Bone marrow (tissue), 2 donors: ENCODE data around the gene TSHZ3.

ENCODE experiments used
- DNase-seq, 2 donors: peaks; one replicate each; lab custom pipeline; 2025; lab: John Stamatoyannopoulos, UW

The TSHZ3 gene

DNA sequence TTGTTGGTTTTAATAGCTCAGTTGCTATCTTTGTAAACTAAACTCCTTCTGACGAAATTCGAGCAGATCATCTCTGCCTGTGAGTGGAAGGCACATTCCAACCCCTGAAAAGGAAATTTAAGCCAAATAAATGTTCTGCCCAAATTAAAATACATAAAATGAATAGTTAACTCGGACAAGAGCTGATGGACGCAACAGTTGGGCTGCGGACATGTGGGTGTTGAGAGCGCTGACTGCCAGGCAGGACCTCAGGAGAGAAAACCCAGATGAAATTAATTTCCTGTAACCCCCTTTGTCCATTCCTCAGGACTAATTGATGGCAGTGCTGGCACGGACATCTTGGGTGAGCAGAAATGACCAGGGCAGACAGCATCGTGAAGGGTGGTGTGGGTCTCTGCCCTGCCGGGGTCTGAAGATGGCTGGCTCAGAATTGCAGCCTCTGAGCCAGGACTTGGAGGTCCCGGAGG is 86.5 kb downstream of the TSHZ3 start:
- DNase-seq = no peak

DNA sequence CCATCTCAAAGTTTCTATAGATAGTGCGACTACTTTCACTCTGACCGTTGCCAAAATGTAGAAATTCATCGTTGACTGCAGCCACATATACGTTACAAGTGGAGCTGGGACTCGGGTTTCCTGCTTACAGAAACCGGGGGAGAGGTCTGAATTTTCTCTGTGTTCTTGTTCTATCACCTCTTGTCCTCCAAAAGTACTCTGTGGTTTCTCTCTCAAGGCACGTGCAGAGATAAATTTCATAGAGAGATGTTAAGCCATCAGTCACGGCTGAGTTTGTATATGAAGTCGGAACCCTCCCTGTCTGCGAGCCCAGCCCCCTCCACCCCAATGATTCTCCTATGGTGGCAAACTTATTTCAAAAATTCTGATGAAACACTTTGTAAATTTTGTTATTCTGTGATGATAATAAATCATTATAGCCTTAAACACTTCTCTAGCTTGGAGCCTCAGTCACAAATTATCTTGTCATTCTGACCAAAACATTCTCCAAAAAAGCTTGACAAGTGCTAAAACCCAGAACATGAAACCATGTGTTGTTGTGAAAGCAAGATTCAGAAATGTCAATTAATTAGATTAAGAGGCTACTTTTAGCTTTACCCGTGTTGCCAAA is 87.5 kb downstream of the TSHZ3 start:
- DNase-seq = no peak

DNA sequence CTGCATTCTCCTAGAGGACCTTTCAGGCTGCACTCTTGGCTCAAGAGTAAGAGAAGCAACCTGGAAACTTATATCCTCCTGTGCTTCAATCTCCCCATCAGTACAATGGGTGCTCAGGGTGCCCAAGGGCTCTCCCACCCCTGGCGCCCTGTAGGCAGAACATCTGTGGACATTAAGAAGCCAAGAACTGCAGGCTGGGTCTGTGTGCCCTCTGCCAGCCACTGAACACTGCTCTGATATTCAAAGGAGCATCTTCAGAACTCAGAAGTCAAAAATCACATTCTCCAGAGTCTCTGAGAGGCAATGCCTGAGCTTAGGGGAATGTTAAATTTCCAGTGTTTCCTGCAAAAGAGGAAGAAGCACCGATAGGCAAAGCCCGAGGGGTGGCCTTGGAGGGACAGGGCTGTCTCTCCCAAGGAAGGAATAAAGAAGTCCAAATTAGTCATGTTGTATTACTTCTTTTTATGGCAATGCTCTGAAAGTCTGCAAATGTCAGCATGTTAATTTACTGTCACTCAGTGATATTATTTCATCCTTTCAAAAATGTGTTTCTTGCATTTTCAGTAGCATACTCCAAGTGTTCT is 88.1 kb downstream of the TSHZ3 start:
- DNase-seq = no peak

DNA sequence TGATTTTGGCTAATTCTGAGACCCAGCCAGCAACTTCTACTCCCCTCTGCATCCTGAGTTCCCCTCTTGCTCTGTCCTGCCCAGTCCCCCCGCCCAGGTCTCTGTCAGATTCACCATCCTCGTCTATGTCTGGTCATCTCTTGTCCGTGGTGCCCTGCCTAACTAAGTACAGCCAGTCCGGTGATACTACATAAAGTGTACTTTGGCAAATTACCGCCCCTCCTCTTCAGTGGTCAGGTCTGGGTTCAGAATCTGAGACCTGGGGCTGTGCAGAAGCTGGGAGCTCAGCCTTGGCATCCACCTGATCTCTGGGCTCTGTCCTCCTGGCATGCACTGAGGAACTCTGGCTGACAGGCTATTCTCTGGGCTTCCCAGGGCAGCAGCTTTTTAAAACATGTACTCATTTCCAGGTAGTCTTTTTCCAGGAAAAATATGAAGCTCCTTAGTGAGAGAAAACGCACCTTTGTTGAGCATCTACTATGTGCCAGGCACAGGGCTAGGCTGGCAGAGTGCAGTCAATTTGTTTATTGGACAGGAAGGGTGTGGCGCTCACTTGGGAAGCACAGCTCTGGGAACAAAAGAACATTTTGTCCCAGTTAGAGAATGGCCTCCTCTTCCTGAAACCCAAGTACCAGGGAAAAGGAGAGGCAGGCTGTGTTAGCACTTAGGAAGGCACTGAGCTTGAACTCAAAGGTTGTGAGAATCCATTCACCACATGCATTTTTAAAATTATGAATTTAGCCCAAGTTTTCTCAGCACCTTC is 88.9 kb downstream of the TSHZ3 start:
- no peak for DNase-seq

DNA sequence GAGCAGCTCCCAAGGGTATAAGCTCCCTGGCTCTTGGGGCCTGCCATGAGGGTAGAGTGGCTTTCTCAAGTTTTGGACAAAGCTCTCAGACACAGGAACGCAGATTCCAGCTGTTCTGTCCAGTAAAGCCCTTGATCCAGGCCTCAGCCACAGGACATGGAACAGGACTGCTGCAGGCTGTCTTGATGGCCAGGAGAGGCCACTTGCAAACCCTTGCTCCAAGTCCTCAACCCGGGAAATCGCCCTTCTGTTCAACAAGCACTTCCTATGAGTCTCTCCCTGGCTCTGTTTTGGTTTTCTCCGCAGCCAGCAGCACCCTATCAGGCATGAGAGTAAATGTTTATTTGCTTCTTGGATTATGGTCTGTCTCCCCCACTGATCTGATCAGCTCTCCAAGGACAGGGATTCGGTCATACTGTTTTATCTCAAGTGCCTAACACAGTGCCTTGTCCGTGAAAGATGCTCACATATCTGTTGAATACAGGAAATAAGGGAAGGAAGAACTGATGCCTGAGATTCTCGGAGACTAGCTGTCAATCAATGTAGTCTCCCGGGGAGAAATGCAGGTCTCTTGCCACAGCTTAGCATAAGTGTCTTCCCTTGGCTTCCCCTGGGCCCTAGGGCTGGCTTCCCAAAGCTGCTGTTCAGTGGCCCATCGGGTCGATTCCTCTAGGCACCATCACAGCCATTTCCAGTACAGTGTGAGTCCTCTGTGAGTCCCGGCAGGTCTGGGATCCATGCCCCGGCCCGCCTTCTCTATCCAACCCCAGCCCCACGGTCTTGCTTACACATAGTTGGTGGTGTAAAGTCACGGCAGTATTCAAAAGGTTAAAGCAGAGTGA is 90.8 kb downstream of the TSHZ3 start:
- no peak for DNase-seq

DNA sequence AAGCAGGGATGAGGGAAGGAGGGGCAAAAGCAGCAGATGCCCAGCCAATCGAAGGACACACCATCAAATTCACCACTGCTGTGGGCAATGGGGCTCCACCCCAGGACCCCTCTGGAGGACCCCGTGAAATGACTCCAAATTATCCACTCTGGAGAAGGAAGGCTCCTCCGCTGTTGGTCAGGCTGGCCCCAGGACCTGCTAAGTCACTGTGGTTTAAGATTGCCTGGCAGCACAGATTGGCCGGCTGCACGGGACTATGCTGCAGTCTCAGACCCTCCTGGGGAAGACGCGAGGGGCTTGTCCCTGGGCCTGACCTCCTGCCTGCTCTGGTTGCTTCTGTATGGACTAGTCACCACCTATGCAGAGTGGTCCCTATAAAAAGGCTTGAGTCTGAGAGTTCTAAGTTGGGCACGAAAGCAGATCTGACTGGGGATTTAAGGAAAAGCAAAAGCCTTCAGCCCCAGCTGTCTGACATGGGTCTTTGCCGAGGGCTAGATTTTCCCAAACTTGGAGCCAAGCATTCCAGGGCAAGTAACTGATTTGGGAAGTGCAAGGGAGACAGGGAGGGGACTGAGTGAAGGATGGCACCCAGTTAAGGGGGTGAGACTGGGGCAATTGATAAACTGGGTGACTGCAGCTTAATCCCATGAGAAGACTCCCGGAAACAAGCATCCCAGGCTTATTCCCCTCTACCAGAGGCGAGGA is 91.7 kb downstream of the TSHZ3 start:
- DNase-seq = no peak

DNA sequence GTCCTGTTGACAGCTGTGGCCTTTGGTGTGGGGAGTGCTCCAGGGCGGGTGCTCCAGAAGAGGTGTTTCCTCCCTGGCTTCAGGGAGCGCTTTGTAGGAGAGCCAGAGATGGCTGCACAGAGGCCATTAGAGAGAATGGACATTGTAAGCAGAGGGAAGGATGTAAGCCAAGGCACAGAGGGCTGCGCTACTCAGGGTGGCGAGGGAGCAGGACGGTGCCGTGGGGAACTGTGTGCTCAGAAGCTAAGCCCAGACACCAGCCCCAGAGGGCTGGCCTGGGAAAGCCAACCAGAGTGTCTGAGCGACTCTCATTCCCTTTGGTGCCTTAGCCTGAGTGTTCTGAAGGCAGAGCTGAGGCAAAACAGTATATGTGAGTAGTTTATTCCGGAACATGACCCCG is 92.2 kb downstream of the TSHZ3 start:
- no peak for DNase-seq

DNA sequence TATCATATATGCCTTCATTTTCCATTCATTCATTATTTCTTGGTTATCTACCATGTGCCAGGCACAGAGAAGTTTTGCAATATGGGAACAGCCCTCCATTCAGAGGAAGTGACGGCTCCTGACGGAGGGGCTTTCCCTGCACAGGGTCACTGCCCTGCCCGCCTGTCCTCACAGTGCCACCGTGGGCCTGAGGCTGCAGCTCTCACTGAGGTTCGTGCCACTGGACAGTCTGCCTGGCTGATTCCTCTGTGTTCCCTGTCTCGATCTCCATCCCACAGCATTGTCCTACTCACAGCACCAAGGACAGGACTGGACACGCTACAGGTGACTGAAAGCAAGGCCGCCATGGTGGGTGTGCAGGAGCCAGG is 92.7 kb downstream of the TSHZ3 start:
- DNase-seq = no peak

DNA sequence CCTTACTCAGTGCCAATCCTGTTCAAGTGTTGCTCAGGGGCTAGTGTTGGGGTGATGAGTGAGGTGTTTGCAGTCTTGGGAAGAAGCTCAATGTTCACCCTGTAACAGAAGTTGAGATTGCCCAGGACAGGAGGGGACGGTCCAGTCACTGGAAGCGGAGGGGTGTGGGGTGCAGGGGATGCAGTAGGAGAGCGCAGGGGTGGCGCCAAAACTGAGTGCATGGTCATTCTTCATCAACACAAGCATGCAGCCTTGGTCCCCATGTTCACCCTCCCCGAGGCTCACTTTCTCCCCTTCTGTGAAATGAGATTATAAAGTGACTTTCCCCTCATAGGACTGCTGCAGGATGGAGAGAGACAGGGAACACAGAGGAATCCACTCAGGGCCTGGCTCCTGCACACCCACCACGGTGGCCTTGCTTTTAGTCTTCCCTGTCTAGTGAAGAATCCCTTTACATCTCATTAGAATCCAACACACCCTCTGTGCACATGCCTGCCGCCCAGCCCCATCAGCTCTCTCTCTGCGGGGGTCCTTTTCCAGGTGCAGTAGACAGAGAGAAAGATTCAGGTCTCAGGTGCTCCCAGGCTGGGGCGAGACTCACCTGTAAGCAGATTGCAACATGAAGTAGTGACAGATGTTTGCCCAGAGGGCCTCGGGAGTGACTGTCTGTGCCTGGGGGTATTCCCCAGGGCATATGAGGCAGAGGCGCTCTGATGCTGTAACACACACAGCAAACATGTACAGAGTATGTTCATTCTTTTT is 93.2 kb downstream of the TSHZ3 start:
- DNase-seq = no peak

DNA sequence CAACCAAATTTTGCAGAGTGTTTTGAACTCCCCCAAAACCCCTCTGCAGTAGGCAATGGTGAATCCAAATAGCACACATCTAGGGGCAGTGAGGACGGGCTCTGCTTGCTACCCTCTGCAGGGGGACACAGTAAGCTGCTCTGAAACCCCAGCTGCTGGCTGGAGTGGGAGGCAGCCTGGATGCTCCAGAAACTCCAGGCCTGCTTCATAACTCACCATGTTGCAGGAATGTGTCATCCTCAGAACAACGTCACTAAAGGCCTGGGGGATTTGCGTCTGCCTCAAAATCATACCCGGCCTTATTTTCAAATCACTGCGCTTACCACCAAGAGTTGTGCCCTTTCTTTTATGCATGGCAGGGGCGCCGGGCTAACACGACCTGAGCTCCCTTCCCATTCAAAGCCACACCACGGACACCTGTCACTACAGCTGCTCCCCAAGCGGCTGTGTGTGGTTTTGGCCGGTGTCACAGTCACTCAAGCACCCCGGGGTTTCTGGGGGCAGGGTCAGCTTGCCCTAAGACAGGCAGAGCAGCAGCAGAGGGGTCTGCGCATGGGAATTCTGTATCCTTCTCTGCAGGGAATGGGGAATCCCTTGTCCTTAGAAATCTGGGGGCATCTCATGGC is 93.9 kb downstream of the TSHZ3 start:
- no peak for DNase-seq

DNA sequence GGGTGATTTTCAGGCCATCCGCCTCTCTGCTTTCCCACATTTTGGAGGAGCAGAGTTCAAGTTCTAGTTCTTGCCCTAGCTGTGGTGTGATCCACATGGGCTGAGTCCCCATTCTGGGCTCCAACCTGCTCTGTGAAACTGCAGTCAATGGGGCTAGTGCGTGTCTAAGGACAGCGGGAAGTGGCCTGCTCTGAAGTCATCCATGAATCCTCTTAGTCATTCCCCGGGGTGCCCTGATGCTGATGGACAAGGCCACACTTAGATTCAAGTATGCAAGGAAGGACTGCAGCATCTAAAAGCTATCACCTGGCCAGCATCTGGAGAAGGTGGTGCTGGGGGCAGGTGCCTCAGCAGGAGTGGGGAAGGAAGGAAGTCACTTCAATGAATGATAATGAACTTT is 94.6 kb downstream of the TSHZ3 start:
- no peak for DNase-seq

DNA sequence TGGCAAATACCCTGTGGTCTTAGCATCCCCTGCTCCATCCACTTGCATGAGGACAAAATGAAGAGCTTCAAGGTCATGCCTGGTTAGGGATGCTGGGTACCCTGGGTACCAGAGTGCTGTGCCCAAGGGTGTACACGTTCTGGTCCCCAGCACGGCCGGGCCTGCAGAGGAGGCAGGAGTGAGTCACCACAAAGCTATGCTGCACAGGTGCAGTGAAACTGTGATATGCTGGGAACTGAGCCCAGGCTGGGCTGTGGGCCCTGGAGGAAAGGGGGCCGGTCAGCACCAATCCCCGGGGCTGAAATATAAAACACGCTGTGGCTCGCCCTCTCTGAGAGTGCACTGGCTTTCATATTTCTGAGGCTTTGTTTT is 95.1 kb downstream of the TSHZ3 start:
- DNase-seq = no peak

DNA sequence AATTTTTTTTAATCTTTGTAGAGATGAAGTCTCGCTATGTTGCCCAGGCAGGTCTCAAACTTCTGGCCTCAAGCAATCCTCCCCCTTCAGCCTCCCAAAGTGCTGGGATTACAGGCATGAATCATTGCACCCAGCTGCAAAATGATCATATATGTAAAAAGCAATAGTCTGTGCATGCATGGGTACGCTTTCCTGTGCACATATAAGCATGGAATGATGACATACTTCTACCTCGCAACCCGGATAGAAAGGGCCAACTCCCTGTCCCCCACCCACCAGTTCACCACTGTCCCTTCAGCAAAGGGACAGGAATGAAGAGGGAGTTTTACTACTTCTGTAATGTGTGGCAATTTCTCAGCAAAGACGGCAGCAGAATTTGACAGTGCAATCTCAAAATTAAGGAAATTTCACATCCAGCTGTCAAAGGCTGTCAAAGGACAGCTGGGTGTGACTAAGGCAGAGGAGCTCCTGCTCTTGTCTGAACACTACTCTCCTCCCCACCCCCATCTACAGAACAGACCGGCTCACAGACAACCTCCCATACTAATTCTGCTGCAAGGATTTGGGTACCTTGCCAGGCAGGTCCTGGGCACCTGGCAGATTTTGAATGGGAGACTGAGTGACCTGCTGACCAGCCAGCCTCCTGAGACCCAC is 95.6 kb downstream of the TSHZ3 start:
- no peak for DNase-seq

DNA sequence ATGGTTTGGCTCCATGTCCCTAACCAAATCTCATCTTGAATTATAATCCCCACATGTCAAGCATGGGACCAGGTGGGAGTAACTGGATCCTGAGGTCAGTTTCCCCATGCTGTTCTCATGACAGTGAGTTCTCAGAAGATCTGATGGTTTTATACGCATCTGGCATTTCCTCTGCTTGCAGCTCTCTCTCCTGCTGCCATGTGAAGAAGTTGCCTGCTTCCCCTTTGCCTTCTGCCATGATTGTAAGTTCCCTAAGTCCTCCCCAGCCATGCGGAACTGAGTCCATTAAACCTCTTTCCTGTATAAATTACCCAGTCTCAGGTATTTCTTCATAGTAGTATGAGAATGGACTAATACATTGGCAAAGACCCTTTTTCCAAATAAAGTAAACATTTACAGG is 96.8 kb downstream of the TSHZ3 start:
- no peak for DNase-seq

DNA sequence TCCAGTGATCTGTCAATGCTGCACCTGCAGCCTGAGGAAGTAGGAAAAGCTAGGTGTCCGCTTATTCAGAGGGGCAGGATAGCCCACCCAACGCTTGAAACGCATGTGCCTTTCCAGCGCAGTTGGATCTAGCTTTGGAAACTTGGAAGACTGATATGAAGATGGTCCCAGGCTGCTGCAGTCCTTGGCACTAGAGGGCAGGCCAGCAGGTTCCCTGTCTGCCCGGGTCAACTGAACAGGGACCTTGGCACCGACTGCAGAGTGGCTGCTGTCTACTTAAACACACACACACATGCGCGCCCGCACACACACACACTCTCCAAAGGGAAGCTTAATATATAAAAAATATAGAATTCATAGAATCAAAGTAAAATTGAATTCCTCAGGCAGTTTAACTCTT is 100.0 kb downstream of the TSHZ3 start:
- no peak for DNase-seq

DNA sequence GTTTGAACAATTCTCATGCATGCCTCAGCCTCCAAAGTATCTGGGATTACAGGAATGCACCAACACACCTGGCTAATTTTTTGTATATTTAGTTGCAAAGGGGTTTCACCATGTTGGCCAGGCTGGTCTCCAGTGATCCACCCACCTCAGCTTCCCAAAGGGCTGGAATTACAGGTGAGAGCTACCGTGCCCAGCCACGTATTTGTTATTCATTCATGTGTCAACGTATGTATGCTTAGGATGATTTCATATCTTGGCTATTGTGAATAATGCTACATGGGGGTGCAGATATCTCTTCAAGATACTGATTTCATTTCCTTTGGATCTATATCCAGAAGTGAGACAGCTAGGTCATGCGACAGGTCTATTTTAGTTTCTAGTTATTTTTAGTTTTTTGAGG is 113.4 kb downstream of the TSHZ3 start:
- no peak for DNase-seq

DNA sequence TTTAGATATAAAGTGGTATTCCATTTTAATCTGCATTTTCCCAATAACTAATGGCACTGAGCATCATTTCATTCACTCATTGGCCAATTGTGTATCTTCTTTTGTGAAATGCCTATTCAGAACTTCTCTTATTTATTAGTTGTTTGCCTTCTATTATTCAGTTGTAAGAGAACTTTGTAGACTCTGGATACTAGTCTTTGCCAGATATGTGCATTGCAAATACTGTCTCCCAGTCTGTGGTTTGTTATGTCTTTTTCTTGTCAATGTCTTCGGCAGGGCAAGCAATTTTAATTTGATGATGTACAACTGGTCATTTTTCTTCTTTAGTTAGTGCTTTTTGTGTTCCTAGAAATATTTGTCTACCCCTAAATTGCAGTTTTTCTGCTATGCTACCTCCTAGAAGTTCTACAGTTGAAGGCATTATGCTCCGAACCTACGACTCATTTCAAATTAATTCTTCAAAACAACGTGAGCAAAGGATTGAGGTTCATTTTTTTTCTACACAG is 115.9 kb downstream of the TSHZ3 start:
- no peak for DNase-seq

DNA sequence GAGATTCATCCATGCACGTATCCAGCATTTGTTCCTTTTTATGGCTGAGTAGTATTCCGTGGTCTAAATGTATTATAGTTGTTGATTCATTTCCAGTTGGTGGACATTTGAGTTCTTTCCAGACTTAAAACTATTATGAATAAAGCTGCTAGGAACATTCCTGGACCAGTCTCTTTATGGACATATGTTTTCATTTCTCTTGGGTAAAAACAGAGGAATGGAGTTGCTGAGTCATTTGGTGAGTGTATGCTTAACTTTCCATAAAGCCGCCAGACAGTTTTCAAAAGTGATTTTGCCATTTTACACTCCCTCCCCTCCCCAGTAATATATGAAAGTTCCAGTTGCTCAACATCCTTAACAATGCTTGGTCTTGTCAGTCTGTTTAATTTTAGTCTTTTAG is 116.4 kb downstream of the TSHZ3 start:
- no peak for DNase-seq

DNA sequence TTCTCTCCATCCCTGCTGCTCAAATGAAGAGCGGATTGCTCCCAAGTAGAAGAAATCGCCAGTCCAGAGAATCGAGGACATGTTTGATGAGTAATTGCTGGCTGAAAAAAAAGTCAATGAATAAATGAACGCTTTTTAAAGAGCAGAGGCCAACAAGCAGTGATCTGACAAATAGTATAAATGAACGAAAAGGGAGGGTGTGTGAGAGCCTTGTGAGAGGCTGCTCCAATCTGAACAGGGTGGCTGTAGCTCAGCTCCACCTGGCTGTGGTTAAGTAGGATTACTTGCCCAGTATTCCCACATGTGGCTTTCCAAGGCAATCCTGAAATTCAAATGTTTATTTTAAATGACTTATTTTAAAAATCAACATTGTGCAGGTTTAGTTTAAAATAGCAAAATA is 117.1 kb downstream of the TSHZ3 start:
- DNase-seq = no peak

DNA sequence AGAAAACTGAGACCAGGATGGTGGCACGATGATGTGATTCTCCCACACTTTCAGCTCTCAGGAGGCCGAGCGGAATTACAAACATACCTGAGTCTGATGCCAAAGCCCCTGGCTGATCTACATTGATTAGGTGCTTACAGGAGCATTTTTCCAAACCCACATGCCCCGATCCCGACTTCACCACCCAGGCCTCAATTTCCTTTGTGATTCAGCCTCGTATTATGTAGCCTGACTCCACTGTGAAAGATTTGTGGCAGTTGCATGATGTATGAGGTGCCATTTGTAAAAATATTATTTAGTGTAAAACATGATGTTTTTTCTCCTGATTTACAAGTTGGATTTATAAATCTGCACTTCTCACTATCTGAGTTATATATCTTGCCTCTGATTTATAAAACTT is 118.0 kb downstream of the TSHZ3 start:
- no peak for DNase-seq
